Left ventricle myocardium superior (tissue), 1 donor: Measurements from ENCODE around the gene DFFB. TPM values are rescaled to one million over a fixed set of nuclear protein-coding genes. Genes with fewer than 3 reads are reported as not detected.
A peak's percentile ranks its signal among the peaks of the same experiment; 100 is the strongest.

Experiments
- ATAC-seq: fragments of 200-7000 bp; cut with Tn5 transposase; one replicate; pipeline ENCODE4 v1.9.1; 2020; ENCODE audit warnings: mild to moderate bottlenecking, moderate library complexity
- DNase-seq: peaks from one replicate; pipeline ENCODE4 v3.0.0-alpha.2; 2020
- intact Hi-C: fragments of 100-400 bp; cut with micrococcal nuclease; formaldehyde crosslinking; loops from one replicate; pipeline ENCODE4 v1.11.0; 2022
- total RNA-seq: library from RNA; stranded (reverse); fragmentation: NEBNext Ultra II Directional; extraction: Animal tissue kit (Norgen Biotek cat#: 25700); gene quantifications from one replicate; pipeline ENCODE4 v1.2.1, GENCODE V29; 2021
- donor health status: DM: no; HTN: yes; CAD: no; lungs with severe emphysema.

Gene DFFB
- total RNA-seq, 1 donor from 2014 or later = 3.7 TPM

DNA sequence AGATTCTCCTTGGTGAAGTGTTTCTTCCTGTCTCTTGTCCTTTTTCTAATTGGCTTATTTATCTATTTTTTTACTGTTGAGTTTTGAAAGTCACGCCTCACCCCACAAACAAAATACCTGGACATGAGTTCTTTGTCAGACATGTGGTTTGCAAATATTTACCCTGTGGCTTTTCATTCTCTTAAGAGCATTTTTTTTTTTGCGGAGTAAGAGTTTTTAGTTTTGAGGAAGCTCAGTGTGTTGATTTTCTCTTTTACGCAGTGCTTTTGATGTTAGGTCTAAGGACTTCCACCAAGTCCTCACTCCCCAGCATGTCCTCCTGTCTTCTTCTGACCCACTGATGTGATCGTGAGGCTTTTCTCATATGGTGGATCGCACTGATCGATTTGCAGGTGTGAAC is 7.6 kb downstream of the DFFB start:
- DNase-seq (no peak), ATAC-seq (no peak)
- intact Hi-C loops = no loop called here

DNA sequence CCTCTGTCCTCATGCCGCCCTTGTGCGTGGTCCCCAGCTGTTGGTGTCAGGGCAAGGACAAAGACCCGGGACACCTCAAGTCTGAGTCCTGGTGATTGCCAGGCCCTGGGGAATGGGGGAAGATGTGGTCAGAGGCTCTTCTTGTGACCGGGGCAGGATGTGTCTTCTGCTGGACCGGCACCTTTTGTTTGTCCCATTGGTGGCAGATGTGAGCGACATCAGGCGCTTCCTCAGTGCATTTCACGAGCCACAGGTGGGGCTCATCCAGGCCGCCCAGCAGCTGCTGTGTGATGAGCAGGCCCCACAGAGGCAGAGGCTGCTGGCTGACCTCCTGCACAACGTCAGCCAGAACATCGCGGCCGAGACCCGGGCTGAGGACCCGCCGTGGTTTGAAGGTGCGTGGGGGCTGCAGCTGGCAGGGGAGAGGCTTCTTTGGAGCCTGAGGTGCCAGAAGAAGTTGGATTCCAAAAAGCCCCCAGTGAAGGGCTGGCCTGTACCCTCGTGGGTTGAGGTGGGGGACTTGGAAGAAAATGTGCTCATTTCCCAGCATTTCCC is 8.4 kb downstream of the DFFB start:
- intact Hi-C loops = no loop called here
- DNase-seq (no peak), ATAC-seq (no peak)

DNA sequence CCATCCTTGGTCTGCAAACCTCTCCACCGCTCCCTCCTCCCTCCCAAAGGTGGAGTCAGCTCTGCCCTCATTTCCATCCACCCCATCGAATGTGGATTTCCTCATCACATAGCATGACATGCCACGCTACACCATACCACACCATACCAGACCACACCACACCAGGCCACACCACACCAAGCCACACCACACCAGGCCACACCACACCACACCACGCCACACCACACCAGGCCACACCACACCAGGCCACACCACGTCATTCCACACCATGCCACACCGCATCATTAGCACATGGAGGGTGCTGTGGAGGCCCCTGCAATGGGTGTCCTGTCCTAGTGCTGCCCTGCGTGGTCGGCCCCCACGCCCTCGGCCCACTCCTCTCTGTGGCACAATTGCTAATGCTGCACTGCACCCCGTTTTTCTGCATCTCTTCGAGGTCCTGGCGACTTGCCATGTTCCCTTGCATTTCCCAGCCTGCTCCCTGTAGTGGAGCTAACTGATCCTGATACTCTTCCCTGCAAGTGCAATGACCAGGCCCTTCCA is 11.3 kb downstream of the DFFB start:
- DNase-seq (no peak), ATAC-seq (peak; percentile 39)
- intact Hi-C loops = no loop called here

DNA sequence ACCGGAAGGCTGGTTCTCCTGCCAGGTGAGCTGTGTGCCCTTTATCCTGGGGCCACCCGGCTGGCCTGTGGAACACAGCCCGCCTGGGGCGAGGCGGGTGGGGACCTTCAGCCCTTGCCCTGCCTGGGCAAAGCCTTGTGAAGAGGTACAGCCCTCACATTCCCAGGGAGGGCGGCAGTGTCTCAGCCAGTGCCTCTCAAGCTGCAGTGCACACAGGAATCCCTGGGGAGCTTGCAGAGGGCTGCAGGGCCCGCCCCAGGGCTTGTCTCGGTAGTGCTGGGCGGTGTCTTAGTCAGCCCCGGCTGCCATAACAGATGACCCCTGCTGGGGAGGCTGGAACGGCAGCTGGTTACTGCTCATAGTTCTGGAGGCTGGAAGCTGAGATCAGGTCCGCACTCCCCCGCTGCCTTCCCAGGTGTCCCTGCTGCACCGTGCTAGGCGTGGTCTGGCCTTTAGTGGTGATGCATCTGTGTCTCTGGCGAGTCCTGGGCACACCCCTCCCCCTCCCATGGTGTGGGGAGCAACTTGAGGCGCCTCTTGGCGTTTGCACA is 12.6 kb downstream of the DFFB start:
- DNase-seq = no peak
- no peak for ATAC-seq
- intact Hi-C loops = no loop called here

DNA sequence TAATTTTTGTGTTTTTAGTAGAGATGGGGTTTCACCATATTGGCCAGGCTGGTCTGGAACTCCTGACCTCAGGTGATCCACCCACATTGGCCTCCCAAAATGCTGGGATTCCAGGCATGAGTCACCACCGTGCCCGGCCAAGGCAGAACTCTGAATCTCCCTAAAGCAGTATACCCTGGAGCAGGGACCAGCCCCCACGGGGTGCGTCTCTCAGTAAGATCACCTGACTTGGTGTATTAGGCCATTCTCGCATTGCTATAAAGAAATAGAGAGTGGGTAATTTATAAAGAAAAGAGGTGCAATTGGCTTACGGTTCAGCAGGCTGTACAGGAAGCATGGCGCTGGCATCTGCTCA is 14.2 kb downstream of the DFFB start:
- no peak for ATAC-seq
- intact Hi-C loops = no loop called here

DNA sequence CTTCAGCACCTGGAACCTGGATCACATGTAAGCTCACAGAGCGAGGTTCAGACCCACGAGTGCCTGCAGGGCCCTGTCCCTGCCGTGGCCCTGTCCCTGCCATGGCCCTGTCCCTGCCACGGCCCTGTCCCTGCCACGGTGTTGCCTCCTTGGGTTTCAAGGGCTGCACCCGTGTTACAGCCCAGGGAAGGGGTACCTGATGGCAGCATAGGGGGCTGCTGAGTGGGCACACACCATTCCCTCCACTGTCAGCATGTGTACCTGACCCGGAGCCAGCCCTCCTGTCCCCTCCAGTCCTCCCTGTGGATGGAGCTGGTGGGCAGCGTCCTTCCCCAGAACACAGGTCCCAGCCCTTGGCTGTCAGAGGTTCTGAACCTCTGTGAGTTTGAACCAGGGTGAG is 15.3 kb downstream of the DFFB start:
- DNase-seq (no peak), ATAC-seq (no peak)
- intact Hi-C loops = no loop called here

More for the DNA sequence above, 14.2 kb downstream of the DFFB start:
- no peak for DNase-seq

DNA sequence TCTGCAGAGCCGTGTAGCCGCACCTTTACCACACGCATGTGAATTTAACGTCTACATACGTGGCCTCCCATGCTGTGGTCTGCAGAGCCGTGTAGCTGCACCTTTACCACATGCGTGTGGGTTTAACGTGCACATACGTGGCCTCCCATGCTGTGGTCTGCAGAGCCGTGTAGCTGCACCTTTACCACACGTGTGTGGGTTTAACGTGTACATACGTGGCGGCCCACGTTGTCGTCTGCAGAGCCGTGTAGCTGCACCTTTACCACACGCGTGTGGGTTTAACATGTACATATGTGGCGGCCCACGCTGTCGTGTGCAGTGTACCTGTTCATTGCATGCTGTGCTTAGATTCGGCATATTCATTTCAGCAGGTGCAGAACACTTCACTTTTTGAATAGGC is 17.5 kb downstream of the DFFB start:
- DNase-seq (no peak), ATAC-seq (no peak)
- intact Hi-C loops = no loop called here

DNA sequence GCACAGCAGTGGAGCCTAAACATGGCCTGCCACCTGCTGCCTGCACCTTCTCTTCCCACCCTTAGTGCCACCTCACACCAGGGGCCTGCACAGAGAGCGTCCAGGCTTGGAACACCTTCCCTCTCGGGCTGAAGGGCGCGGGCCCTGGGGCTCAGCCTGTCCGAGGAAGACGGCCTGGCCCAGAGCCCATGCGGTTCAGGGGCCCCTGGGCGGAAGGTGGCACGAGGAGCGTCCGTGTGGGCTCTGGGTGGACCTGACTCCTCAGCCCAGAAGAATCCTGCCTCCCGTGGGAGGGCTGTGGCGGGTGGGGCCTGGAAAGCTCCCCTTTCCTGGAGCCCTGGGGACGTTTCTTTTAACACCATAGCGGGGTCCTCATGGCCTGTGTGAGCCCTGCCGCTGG is 19.4 kb downstream of the DFFB start:
- no peak for DNase-seq
- intact Hi-C loops = no loop called here
- no peak for ATAC-seq

DNA sequence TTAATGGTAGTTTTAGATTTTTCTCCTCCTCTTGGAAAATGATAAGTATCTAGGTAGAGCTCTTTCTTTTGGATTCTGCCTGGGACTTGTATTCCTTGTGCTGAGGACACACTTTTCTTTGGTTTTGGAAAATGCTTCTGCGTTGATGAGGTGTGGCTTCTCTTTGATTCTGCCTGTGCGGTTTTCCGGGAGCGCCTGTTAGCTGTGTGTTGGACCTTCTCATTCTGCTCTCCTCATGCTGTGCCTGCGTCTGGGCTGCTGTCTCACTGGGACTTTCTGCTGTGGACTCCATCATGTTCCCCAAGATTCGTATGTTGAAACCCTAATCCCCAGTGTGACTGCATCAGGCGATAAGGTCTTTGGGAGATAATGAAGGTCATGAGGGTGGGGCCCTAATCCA is 21.8 kb downstream of the DFFB start:
- no peak for ATAC-seq
- no peak for DNase-seq

DNA sequence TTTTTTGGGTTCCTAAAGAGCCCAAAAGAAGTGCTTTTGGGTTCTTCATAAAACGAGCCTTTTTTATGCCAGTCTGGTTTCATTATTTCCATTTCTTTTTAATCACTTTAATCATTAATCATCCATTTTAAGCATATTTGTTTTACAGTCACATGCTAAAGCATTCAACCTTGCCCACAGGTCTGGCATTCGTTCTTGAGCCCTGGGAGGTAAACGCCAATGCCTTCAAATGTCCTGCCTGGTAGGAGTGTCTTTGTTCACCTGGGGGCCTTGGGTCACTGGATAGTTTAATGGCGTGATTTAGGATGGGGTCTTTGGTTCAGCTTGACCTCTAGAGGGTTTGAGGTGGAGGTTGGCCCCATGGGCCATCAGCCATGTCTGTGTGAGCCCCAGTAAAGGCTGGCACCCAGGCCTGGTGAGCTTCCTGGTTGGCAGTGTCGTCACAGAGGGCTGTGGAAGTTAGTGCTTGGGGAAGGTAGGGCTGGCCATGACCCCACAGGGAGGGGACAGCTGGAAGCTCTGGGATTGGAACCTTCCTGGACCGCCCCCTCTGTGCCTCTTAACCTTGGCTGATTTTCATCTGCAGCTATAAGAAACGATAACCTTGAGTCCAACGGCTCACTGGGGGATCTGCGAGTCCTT is 22.6 kb downstream of the DFFB start:
- DNase-seq (no peak), ATAC-seq (no peak)
- intact Hi-C loops = no loop called here

More for the DNA sequence above, 21.8 kb downstream of the DFFB start:
- intact Hi-C loops = no loop called here

DNA sequence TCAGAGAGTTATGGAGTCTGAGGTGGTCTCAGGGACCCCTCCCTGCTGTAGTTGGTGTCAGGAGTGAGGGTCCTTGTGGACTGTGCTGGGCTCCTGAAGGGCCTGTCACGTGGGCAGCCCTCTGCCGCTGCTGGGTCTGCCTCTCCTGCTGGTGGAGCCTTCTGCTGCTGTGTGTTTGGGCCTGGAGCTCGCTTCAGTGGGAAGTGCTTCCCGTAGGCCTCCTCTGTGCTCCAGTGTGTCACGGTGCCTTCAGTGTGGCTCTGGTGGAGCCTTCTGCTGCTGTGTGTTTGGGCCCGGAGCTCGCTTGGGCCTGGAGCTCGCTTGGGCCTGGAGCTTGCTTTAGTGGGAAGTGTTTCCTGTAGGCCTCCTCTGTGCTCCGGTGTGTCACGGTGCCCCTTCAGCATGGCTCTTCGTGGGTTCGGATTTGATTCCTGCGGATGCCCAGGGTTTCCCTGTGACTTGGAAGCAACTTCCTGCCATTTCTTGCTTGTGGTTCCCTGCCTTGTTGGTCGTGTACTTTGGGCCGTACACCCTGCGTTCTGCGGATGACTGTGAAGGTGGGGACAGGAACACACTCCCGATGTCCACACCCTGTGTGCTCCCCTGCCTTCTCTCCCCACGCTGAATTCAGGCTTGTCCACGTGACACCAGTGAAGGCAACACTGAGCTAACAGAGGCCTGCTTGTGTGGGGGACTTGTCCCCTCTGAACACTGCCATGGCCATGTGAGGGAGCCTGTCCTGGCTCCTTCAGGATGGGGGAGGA is 23.3 kb downstream of the DFFB start:
- no peak for ATAC-seq
- no peak for DNase-seq
- intact Hi-C loops = no loop called here

DNA sequence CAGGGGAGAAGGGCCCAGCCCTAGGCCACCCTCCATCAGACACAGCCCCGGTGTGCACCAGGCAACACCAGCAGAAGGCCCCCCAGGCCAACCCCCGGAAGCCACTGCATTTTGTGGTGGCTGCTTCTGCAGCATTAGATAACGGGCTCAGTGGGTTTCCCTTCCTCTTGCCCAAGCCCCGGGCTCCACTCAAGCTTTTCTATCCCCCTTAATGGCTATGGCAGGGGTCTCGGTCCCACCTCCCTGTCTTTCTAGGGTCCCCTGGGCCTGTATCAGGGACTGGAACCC is 23.9 kb downstream of the DFFB start:
- no peak for DNase-seq
- intact Hi-C loops = no loop called here

DNA sequence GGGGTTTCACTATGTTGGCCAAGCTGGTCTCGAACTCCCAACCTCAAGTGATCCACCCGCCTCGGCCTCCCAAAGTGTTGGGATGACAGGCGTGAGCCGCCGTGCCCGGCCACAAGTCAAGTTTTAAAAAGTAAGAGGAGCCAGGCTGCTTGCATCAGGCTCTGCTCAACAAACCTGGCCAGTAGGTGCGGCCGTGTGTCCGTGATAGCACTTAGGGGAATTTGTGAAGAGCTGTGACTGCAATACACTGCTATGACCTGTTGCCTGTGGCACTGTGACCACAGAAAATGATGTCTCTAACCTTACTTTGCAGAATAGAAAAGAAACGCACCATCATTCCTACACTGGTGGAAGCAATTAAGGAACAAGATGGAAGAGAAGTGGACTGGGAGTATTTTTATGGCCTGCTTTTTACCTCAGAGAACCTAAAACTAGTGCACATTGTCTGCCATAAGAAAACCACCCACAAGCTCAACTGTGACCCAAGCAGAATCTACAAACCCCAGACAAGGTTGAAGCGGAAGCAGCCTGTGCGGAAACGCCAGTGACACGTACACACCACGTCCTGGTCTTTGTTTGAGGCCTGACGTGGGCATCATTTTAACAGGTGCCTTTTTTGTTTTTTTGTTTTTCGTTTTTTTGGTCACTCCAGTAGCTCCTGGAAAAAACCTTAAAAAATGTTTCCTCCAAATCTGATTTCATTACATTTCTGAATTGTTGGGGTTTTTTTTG is 26.1 kb downstream of the DFFB start:
- DNase-seq (no peak), ATAC-seq (no peak)
- intact Hi-C loops = no loop called here

More for the DNA sequence above, 23.9 kb downstream of the DFFB start:
- no peak for ATAC-seq

DNA sequence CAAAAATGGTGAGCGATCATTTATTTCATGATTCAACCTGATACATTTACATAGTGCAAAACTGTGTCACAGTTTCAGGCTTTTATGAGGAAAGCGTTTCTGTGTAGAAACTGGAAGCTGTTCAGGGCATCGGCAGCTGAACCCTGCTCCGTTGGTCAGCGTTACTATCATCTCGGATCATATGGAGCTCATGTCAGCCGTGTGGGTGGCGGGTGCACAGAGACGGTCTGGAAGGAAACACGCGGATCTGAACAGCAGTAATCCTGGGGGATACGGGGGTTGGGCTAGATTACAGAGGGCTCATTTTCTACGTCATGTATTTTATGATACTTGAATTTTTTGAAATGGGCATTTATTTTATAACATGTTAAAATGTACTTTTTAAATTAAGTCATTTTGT is 27.7 kb downstream of the DFFB start:
- intact Hi-C loops = no loop called here
- DNase-seq = no peak
- no peak for ATAC-seq

DNA sequence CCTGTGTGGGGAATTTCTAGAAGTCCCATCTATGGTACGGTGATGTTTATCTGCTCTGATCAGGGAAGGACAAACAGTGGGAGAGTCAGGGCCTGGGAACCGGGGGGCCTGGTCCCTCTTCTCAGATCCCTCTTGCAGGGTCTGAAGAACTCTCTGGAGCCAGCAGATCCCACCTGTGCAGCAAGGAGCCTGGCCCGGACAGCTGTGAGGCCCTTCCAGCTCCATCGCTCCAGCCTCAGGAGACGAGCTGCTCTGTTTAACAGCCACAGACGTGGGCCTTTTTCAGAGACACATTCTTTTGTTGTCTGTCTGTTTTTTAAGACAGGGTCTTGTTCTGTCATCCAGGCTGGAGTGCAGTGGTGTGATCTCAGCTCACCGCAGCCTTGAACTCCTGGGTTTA is 28.3 kb downstream of the DFFB start:
- DNase-seq = no peak
- no peak for ATAC-seq

DNA sequence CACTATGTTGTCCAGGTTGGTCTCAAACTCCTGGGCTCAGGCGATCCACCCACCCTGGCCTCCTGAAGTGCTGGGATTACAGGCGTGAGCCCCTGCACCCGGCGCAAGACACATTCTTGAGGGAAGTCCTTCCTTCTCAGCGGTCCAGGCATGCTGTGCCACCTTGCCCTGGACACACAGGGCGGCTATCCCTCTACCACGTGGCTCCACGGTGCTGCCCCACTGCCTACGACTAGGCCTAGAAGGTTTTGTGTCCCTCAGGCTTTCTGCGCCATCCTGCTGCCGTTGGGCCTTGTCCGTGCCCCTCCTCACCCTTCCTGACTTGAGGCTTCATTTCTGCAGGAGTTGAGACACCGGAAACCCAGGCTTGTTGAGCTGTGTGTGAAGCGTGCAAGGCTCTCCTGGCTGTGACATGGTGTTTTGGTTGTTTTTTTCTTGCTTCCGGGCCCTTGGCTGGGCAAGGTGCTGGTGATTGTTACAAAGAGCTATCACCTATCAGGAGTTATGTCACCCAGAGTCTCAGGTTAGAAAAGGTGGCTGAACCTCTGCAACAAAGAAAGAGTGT is 28.9 kb downstream of the DFFB start:
- ATAC-seq (no peak), DNase-seq (no peak)
- intact Hi-C loops = no loop called here

More for the DNA sequence above, 28.3 kb downstream of the DFFB start:
- intact Hi-C loops = no loop called here

DNA sequence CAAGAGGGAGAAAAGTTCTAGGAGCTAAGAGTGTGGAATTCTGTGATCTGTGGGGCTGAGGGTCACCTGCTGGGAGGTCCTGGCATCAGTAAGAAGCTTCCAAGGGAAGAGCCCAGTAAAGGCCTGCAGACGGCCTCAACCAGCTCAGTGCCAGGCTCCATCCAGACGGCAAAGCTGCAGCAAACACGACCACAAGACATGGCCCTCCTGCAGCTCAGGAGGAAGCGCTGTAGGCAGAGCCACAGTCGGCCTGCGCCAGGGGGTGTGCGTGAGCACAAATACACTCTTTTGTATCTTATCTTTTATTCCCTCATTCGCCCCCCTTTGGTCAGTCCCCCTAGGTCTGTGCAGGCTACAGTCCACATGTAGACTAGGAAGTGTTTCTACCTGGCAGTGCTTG is 29.4 kb downstream of the DFFB start:
- no peak for DNase-seq
- intact Hi-C loops = no loop called here

DNA sequence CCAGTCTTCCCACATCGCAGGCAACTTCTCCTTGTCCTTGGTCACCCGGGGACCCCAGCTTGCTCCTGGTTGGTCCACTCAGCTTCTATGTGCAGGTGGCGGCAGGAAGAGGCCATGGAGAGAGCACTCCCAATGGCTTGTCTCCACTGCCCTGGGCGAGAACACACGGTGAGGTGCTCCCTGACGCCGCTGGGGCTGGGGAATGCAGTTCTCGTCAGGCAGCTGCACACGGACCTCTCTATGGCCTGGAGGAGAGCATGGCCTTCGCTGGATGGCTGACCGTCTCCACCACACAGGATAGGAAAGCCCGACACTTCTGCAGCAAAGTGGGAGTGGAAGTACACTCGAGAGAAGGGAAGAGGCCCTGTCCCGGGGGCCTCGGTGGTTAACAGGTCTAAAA is 31.0 kb downstream of the DFFB start:
- DNase-seq (no peak), ATAC-seq (no peak)
- intact Hi-C loops = no loop called here

More for the DNA sequence above, 29.4 kb downstream of the DFFB start:
- no peak for ATAC-seq

DNA sequence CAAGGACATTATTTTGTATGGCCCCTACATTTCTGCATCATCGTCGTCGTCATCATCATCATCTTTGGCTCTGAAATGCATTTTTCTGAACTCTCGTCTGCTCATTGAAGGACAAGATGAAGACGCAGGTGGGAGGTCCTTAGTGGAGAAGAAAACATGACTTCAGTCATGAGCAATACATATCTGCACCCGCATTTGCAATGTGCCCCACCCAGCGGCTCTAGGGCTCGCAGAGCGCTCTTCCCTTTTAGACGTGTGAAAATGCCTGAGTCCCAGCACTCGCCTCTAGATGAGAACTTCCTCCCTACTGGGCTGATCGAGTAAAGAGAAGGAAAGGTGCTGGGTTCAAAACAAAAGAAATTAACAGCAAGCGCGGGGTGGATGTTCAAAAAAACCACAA is 32.7 kb downstream of the DFFB start:
- no peak for DNase-seq
- ATAC-seq = no peak
- intact Hi-C loops = no loop called here
